Heart left ventricle (tissue), 16 donors: ENCODE measurements around the gene CCDC71L. TPM values are rescaled to one million over a fixed set of nuclear protein-coding genes. Genes with fewer than 3 reads are reported as not detected.

Source experiments
- ATAC-seq, 4 donors: fragments of 200-7000 bp; cut with Tn5 transposase; one replicate each; pipeline ENCODE4 v1.9.1; 2020 to 2022; ENCODE audit warnings: moderate library complexity in 4 of 4, mild to moderate bottlenecking in 3 of 4, moderate number of reproducible peaks in 1 of 4
- DNase-seq, 5 donors: peaks; one replicate each; pipeline ENCODE4 v3.0.0-alpha.2; 2020
- H3K27ac ChIP-seq, 12 donors: fragments of 200-600 bp; sonication (generic) in 4 of 12; one replicate each; pipeline versions ENCODE4 v1.5.0 to v1.8.0; 2016 to 2022; ENCODE audit warnings: mild to moderate bottlenecking in 2 of 12
- H3K27me3 ChIP-seq, 9 donors: fragments of 200-600 bp; sonication (generic) in 2 of 9; one replicate each; pipeline versions ENCODE4 v1.5.1 to v1.8.0; 2016 to 2022; ENCODE audit warnings: mild to moderate bottlenecking in 3 of 9
- H3K36me3 ChIP-seq, 9 donors: fragments of 200-600 bp; sonication (generic) in 2 of 9; one replicate each; pipeline versions ENCODE4 v1.5.0 to v1.8.0; 2018 to 2022; ENCODE audit warnings: mild to moderate bottlenecking in 2 of 9
- H3K4me1 ChIP-seq, 12 donors: fragments of 200-600 bp; sonication (generic) in 4 of 12; one replicate each; pipeline versions ENCODE4 v1.5.0 to v1.8.0; 2016 to 2022; ENCODE audit warnings: mild to moderate bottlenecking in 3 of 12
- H3K4me3 ChIP-seq, 12 donors: fragments of 200-600 bp; sonication (generic) in 4 of 12; one replicate each; pipeline versions ENCODE4 v1.5.0 to v1.8.0; 2017 to 2022; ENCODE audit warnings: mild to moderate bottlenecking in 9 of 12, moderate library complexity in 4 of 12
- H3K9me3 ChIP-seq, 12 donors: fragments of 200-600 bp; sonication (generic) in 4 of 12; one replicate each; pipeline versions ENCODE4 v1.5.0 to v1.8.0; 2016 to 2022; ENCODE audit warnings: mild to moderate bottlenecking in 1 of 12
- POLR2A ChIP-seq, 2 donors: fragments of 450-650 bp; IDR thresholded peaks; one replicate each; pipeline ENCODE4 v1.6.1; 2017; ENCODE audit warnings: antibody characterized with exemption in 2 of 2, mild to moderate bottlenecking in 2 of 2, moderate library complexity in 2 of 2
- WGBS, 4 donors: extraction: QIAGEN DNeasy Blood & Tissue Kit in 2 of 4; methylation state at CpG; one replicate each; pipeline versions ENCODE4 v1.1.5 to v1.1.7; 2013 to 2018; 5-methylcytosine and 5-hydroxymethylcytosine counted together
- intact Hi-C, 10 donors: fragments of 100-400 bp; cut with DNase I; formaldehyde crosslinking; loops; one replicate each; pipeline versions ENCODE4 v1.11.1 to v1.14.2; 2022
- polyA plus RNA-seq, 2 donors: library from polyadenylated mRNA; stranded (reverse); fragments of 200-250 nt; gene quantifications; one replicate each; pipeline ENCODE4 v1.2.3, GENCODE V29; 2013
- total RNA-seq, 9 donors: library from RNA; depleted of rRNA in 2 of 9; stranded (reverse); fragments of >200 nt in 2 of 9; fragmentation: NEBNext Ultra II Directional in 3 of 9; extraction: Animal tissue kit (Norgen Biotek cat#: 25700) in 3 of 9; gene quantifications; one replicate each; pipeline versions ENCODE4 v1.1.0 to v1.2.4, GENCODE V29; 2016 to 2023
- TF ChIP-seq, protein P1 (sequence below), 12 donors: fragments of 200-600 bp; sonication (generic) in 4 of 12; IDR thresholded peaks; one replicate each; pipeline versions ENCODE4 v1.5.0 to v1.8.0; 2018 to 2022; ENCODE audit warnings: antibody characterized with exemption in 12 of 12, mild to moderate bottlenecking in 5 of 12
- donor health status: ischemic (EF 13 %, LVEDD 7.1; RV severe dilation, severe dysfunction).
- donor health status: healthy with polysubstance abuse.
- donor health status: DM: no; HTN: yes; CAD: no.
- donor health status: DM: no; HTN: no; CAD: no.
- donor health status: ischemic (EF 25% LVEDD 6.9; RV normal size, moderate dysfunction).
- donor health status: ischemic (EF 25% LVEDD 5.7; RV mildly dilated, moderate dysfunction).
- donor health status: healthy.
- donor health status: DM: yes; HTN: yes; CAD: no.
- donor health status: ischemic (EF 35%, LVEDD 5.7; RV mildly dilated, moderate dysfunction).
- donor health status: nonischemic (EF 11% LVEDD 7.7; RV severe dilation, severe dysfunction).
- donor health status: DM: yes; HTN: yes; CAD: no.
- donor health status: PGD.
- donor health status: ischemic (EF 29% LVEDD 5.4; RV normal size, mild dysfunction).
- donor health status: nonischemic (EF 23%, LVEDD 6.1; RV moderate dilation, normal function).

The CCDC71L gene
- total and polyA plus RNA-seq, 11 donors, result 3.5 to 16.7 (median 6.9) TPM

DNA sequence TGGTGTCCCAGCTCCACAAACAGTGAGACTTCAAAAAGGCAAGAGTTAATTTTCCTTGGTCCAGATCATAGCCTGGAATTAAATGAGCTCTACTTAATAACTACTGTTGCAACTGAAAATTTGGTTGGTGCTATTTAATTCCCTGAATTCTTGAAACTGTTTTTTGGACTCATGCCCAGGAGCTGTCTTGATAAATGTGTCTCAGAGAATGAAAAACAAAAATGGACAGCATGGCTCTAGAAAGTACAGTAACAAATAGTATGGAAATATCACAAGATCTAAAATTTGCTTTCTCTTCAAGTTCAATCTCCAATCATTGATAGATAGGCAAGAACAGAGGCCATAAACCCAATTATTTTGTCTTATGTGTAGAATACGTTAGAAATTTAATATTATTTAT lies 42.5 kb downstream of the CCDC71L start:
- no peak overlapping the region for H3K27ac ChIP-seq
- peaks cover 0 to 18% (median 7%) of the 10 kb centered on the region in 12 donors for H3K9me3 ChIP-seq
- DNase-seq, result no peak
- no peak for ATAC-seq
- H3K27me3 ChIP-seq, result no peaks in the 10 kb centered on the region
- intact Hi-C loops, result no loop called here
- TF ChIP-seq POLR2A (IDR thresholded peaks at IDR 0.05), result no peak
- TF ChIP-seq, protein P1, sequence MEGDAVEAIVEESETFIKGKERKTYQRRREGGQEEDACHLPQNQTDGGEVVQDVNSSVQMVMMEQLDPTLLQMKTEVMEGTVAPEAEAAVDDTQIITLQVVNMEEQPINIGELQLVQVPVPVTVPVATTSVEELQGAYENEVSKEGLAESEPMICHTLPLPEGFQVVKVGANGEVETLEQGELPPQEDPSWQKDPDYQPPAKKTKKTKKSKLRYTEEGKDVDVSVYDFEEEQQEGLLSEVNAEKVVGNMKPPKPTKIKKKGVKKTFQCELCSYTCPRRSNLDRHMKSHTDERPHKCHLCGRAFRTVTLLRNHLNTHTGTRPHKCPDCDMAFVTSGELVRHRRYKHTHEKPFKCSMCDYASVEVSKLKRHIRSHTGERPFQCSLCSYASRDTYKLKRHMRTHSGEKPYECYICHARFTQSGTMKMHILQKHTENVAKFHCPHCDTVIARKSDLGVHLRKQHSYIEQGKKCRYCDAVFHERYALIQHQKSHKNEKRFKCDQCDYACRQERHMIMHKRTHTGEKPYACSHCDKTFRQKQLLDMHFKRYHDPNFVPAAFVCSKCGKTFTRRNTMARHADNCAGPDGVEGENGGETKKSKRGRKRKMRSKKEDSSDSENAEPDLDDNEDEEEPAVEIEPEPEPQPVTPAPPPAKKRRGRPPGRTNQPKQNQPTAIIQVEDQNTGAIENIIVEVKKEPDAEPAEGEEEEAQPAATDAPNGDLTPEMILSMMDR (IDR thresholded peaks at IDR 0.05), result no peak
- H3K4me1 ChIP-seq, result peaks cover 0 to 14% (median 3%) of the 10 kb centered on the region in 12 donors
- 60 to 83% (median 70%) methylated on average over 1 of the region's 1 CpG for WGBS, 4 donors
- no peak overlapping the region for H3K4me3 ChIP-seq
- H3K36me3 ChIP-seq, result no peaks in the 10 kb centered on the region

DNA sequence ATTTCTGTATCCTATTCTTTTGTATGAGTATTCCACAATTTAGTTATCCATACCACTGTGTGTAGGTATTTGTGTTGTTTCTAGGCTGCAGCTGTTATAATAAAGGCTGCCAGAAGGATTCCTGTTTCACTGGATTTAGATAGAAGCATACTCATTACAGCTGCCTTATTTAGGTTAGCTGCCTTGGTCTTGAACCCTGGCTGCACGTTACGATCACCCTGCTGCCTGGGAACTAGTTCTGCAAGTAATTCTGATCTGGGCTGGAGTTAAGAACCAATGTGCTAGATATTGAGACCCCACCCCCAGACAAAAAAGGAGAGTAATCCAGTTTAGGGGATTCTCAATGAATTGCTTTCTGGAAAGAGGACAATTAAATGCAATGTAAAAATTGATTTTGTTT lies 43.1 kb downstream of the CCDC71L start:
- intact Hi-C loops, result no loop called here
- WGBS, 4 donors, result 50 to 62% (median 56%) methylated on average over 2 of the region's 2 CpGs
- ATAC-seq, result no peak

DNA sequence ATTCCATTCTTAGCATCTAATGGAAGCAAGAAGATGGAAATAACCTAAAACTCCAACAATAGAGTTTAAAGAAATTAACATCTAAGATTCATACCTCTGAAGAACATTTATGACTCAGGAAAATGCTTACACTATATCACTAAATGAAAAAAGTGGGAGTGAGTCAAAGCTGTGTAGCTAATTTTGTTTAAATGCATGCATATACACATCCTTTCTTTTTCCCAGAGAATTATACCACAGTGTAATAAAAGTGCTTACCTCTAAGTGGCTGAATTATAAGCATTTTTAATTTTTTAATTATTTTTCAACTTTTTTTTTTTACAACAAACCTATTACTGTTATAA lies 44.3 kb downstream of the CCDC71L start:
- no peak overlapping the region for H3K4me3 ChIP-seq
- DNase-seq, result no peak
- H3K9me3 ChIP-seq, result peaks cover 0 to 19% (median 7%) of the 10 kb centered on the region in 12 donors
- H3K27me3 ChIP-seq, result no peaks in the 10 kb centered on the region
- no peak for ATAC-seq
- no peak overlapping the region for H3K27ac ChIP-seq
- H3K4me1 ChIP-seq, result peaks cover 0 to 14% (median 3%) of the 10 kb centered on the region in 12 donors
- H3K36me3 ChIP-seq, result no peaks in the 10 kb centered on the region
- intact Hi-C loops, result no loop called here
- TF ChIP-seq, protein P1 (IDR thresholded peaks at IDR 0.05), result no peak
- TF ChIP-seq POLR2A (IDR thresholded peaks at IDR 0.05), result no peak

More for the DNA sequence above, 43.1 kb downstream of the CCDC71L start:
- H3K4me1 ChIP-seq, result peaks cover 0 to 14% (median 3%) of the 10 kb centered on the region in 12 donors
- no peak overlapping the region for H3K27ac ChIP-seq
- H3K4me3 ChIP-seq, result no peak overlapping the region
- DNase-seq, result no peak
- TF ChIP-seq POLR2A (IDR thresholded peaks at IDR 0.05), result no peak
- TF ChIP-seq, protein P1 (IDR thresholded peaks at IDR 0.05), result no peak
- no peaks in the 10 kb centered on the region for H3K36me3 ChIP-seq
- peaks cover 0 to 18% (median 7%) of the 10 kb centered on the region in 12 donors for H3K9me3 ChIP-seq
- no peaks in the 10 kb centered on the region for H3K27me3 ChIP-seq

DNA sequence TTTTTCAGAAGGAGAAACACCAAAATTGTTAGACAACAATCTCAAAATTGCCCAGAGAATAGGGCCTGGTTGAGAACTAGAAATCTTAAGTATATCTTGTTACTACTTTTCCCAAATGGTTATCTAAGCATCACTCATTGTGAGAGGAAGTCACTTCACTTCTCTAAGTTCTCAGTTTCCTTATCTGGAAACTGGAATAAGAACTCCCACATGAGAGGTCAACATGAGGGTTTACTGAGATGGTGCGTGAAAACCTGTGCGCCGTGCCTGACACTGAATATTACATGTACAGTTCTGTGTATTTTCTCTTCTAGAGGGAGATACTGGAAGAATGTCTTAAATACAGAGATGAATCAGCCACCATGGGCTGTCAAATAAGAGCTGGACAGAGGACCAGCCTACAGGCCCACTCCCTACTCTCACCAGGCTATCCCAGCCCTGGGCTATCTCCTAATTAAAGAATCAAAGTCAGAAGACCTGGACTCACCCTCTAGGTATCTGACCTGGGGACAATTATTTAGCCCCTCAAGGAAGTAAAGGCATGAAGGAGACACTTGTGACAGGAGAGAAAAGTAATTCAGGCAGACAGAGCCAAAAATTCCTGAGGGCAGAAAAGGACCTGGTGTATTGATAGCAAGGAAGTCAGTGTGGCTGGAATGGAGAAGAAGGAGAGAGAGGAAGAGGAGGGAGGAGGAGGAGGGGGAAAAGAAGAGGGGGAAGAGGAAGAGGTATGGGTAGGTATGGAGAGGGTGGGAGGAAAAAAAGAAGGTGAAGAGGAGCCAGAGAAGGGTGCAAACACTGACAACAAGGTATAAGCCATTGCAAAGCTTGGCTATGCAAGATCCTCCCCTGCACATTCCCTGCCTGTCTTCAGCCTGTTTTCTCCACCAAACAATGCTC lies 44.9 kb downstream of the CCDC71L start:
- Histone ChIP-seq H3K27me3 (no peaks in the 10 kb centered on the region), H3K9me3 (peaks cover 0 to 15% (median 6%) of the 10 kb centered on the region in 12 donors), H3K4me1 (peaks cover 0 to 14% (median 3%) of the 10 kb centered on the region in 12 donors), H3K27ac (no peak overlapping the region), H3K4me3 (no peak overlapping the region), H3K36me3 (no peaks in the 10 kb centered on the region)
- WGBS, 4 donors, result 94 to 99% (median 96%) methylated on average over 3 of the region's 3 CpGs
- no peak for TF ChIP-seq POLR2A (IDR thresholded peaks at IDR 0.05)
- TF ChIP-seq, protein P1 (IDR thresholded peaks at IDR 0.05), result no peak
- intact Hi-C loops, result no loop called here
- no peak for ATAC-seq
- DNase-seq, result no peak
